HuH-7 (cell line): ENCODE results near the gene PCDHA11.
A peak's percentile ranks its signal among the peaks of the same experiment; 100 is the strongest.
"Not testable (repeated sequence)": the region's sequence is repeated elsewhere in the genome, so short reads cannot be mapped to it uniquely, and the experiment has no call there.

ENCODE experiments used
- DNase-seq: peaks from one replicate; pipeline ENCODE4 v3.0.0; 2011; ENCODE audit warnings: low spot score

PCDHA11 gene, protein sequence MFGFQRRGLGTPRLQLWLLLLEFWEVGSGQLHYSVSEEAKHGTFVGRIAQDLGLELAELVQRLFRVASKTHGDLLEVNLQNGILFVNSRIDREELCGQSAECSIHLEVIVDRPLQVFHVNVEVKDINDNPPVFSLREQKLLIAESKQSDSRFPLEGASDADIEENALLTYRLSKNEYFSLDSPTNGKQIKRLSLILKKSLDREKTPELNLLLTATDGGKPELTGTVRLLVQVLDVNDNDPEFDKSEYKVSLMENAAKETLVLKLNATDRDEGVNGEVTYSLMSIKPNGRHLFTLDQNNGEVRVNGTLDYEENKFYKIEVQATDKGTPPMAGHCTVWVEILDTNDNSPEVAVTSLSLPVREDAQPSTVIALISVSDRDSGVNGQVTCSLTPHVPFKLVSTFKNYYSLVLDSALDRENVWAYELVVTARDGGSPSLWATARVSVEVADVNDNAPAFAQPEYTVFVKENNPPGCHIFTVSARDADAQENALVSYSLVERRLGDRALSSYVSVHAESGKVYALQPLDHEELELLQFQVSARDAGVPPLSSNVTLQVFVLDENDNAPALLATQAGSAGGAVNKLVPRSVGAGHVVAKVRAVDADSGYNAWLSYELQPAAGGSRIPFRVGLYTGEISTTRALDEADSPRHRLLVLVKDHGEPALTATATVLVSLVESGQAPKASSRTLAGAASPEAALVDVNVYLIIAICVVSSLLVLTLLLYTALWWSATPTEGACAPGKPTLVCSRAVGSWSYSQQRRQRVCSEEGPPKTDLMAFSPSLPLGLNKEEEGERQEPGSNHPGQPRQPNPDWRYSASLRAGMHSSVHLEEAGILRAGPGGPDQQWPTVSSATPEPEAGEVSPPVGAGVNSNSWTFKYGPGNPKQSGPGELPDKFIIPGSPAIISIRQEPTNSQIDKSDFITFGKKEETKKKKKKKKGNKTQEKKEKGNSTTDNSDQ

DNA sequence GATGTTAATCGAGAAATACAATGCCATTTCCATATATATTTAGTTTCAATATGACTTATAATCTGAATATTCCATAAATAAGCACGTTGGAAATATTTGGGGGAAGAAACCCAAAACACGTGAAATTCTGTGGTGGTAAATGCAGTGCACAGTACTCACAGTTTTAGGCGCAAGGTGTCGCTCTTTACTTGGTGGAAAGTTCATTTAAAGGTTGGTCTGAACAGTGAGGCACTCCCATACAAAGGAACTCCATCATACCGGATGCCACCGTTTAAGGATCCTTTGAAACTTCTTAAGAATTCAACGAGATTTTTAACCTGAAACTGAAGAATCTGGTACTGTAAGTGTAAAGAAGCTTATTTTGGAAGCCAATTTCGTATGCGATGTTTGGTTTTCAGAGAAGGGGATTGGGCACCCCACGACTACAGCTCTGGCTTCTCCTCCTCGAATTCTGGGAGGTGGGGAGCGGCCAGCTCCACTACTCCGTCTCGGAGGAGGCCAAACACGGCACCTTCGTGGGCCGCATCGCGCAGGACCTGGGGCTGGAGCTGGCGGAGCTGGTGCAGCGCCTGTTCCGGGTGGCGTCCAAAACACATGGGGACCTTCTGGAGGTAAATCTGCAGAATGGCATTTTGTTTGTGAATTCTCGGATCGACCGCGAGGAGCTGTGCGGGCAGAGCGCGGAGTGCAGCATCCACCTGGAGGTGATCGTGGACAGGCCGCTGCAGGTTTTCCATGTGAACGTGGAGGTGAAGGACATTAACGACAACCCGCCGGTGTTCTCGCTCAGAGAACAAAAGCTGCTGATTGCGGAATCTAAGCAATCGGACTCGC is at the start of gene PCDHA11:
TSS of gene PCDHA11 (plus strand) at position 237 of the 834 bp plus-strand sequence. CDS start at position 384, 147 bp downstream.
- peak; percentile 83 for DNase-seq

DNA sequence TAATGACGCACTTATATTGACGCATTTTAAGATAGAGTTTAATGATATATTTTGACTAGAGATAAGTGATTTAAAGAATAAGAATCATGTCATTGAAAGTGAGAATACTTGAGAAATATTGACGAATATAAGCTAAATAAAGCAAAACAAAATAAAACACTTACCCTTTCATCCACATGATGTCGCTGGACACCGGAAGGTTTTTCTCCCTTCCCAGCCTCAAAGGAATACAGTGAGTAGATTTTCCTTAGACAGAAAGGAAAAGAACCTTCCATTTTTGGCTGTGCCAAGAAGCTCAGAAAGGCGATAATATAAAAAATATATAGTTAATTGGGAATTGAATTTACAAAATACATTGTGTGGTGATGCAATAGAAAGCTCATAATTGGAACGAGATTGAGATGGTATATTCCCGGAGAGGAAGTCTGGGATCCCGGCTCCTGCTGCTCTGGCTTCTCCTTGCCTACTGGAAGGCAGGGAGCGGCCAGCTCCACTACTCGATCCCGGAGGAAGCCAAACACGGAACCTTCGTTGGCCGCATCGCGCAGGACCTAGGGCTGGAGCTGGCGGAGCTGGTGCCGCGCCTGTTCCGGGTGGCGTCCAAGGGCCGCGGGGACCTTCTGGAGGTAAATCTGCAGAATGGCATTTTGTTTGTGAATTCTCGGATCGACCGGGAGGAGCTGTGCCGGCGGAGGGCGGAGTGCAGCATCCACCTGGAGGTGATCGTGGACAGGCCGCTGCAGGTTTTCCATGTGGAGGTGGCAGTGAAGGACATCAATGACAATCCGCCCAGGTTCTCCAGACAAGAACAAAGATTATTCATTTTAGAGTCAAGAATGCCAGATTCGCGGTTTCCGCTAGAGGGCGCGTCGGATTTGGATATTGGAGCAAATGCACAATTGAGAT is 47.1 kb upstream of the PCDHA11 start, which contains the start of gene PCDHA5:
TSS of gene PCDHA5 (plus strand) at position 239 of the 906 bp plus-strand sequence.
- peak; percentile 72 for DNase-seq

DNA sequence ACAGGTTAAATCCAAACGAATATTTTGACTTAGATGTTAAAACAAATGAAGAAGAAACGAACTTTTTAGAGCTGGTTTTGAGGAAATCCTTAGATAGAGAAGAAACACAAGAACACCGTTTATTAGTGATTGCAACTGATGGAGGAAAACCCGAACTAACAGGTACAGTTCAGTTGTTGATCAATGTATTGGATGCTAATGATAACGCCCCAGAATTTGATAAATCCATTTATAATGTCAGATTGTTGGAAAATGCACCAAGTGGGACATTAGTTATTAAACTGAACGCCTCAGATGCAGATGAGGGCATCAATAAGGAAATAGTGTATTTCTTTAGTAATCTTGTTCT is 46.5 kb upstream of the PCDHA11 start:
- DNase-seq: no peak

DNA sequence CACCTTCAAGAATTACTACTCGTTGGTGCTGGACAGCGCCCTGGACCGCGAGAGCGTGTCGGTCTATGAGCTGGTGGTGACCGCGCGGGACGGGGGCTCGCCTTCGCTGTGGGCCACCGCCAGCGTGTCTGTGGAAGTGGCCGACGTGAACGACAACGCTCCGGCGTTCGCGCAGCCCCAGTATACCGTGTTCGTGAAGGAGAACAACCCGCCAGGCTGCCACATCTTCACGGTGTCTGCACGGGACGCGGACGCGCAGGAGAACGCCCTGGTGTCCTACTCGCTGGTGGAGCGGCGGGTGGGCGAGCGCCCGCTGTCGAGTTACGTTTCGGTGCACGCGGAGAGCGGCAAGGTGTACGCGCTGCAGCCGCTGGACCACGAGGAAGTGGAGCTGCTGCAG is 45.8 kb upstream of the PCDHA11 start:
- DNase-seq: not testable (repeated sequence)

DNA sequence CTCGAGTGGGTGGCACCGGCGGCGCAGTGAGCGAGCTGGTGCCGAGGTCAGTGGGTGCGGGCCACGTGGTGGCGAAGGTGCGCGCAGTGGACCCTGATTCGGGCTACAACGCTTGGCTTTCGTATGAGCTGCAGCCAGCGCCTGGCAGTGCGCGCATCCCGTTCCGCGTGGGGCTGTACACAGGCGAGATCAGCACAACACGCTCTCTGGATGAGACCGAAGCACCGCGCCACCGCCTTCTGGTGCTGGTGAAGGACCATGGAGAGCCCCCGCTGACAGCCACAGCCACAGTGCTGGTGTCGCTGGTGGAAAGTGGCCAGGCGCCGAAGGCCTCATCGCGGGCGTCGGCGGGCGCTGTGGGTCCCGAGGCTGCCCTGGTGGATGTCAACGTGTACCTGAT is 45.3 kb upstream of the PCDHA11 start:
- no peak for DNase-seq

DNA sequence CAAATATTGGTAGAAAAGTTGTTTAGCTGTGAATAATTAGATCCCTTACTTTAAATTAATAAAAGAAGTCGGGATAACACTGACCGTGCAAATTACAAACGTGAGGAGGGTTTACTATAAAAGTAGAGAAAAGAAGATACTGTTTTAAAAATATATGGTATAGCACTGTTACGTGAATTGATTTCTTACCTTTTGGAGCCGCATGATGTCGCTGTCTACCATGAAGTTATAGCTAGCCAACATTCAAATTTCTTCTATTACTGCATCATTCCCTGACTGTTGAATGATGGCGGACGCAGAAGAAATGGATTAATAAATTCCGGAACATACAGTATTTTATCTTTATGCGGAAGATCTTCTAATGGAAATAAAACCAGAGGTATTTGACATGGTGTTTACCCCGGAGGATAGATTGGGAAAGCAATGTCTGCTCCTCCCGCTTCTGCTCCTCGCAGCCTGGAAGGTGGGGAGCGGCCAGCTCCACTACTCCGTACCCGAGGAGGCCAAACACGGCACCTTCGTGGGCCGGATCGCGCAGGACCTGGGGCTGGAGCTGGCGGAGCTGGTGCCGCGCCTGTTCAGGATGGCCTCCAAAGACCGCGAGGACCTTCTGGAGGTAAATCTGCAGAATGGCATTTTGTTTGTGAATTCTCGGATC is 40.9 kb upstream of the PCDHA11 start, which contains the start of gene PCDHA6:
TSS of gene PCDHA6 (plus strand) at position 257 of the 658 bp plus-strand sequence. CDS start at position 389, 132 bp downstream.
- no peak for DNase-seq

DNA sequence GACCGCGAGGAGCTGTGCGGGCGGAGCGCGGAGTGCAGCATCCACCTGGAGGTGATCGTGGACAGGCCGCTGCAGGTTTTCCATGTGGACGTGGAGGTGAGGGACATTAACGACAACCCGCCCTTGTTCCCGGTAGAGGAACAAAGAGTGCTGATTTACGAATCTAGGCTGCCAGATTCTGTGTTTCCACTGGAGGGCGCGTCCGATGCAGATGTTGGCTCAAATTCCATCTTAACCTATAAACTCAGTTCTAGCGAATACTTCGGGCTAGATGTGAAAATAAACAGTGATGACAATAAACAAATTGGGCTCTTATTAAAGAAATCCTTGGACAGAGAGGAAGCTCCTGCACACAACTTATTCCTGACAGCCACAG is 40.4 kb upstream of the PCDHA11 start:
- no peak for DNase-seq

DNA sequence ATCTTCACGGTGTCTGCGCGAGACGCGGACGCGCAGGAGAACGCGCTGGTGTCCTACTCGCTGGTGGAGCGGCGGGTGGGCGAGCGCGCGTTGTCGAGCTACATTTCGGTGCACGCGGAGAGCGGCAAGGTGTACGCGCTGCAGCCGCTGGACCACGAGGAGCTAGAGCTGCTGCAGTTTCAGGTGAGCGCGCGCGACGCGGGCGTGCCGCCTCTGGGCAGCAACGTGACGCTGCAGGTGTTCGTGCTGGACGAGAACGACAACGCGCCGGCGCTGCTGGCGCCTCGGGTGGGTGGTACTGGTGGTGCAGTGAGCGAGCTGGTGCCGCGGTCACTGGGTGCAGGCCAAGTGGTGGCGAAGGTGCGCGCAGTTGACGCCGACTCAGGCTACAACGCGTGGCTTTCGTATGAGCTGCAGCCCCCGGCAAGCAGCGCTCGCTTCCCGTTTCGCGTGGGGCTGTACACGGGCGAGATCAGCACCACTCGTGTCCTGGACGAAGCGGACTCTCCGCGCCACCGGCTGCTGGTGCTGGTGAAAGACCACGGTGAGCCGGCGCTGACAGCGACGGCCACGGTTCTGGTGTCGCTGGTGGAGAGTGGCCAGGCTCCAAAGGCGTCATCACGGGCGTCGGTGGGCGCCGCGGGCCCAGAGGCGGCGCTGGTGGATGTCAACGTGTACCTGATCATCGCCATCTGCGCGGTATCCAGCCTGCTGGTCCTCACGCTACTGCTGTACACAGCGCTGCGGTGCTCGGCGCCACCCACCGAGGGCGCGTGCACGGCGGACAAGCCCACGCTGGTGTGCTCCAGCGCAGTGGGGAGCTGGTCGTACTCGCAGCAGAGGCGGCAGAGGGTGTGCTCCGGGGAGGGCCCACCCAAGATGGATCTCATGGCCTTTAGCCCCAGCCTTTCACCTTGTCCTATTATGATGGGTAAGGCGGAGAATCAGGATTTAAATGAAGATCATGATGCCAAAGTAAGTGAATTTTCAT is 39.0 kb upstream of the PCDHA11 start:
- not testable (repeated sequence) for DNase-seq

DNA sequence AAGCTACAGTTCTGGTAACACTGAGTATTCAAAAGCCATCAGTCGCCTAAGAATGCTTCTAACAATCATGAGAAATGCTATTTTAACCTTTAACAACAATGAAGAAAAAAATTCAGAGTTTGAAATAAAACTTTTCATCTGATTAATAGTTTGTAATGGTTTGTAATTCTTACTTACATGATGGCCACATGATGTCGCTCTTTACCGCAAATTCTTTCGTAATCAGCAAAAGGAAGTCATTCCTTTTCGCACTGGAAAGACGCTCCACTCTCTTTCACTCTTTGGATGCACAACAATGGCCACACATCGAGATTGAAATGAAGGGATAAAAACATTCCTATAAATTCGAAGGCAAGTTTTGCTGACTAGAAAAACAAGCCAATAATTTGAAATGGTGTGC is 34.8 kb upstream of the PCDHA11 start, which contains the start of gene PCDHA7:
TSS of gene PCDHA7 (plus strand) at position 277 of the 400 bp plus-strand sequence. CDS start at position 392, 115 bp downstream.
- no peak for DNase-seq

DNA sequence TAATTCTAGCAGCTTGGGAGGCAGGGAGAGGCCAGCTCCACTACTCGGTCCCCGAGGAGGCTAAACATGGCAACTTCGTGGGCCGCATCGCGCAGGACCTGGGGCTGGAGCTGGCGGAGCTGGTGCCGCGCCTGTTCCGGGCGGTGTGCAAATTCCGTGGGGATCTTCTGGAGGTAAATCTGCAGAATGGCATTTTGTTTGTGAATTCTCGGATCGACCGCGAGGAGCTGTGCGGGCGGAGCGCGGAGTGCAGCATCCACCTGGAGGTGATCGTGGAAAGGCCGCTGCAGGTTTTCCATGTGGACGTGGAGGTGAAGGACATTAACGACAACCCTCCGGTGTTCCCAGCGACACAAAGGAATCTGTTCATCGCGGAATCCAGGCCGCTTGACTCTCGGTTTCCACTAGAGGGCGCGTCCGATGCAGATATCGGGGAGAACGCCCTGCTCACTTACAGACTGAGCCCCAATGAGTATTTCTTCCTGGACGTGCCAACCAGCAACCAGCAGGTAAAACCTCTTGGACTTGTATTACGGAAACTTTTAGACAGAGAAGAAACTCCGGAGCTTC is 34.2 kb upstream of the PCDHA11 start:
- not testable (repeated sequence) for DNase-seq

DNA sequence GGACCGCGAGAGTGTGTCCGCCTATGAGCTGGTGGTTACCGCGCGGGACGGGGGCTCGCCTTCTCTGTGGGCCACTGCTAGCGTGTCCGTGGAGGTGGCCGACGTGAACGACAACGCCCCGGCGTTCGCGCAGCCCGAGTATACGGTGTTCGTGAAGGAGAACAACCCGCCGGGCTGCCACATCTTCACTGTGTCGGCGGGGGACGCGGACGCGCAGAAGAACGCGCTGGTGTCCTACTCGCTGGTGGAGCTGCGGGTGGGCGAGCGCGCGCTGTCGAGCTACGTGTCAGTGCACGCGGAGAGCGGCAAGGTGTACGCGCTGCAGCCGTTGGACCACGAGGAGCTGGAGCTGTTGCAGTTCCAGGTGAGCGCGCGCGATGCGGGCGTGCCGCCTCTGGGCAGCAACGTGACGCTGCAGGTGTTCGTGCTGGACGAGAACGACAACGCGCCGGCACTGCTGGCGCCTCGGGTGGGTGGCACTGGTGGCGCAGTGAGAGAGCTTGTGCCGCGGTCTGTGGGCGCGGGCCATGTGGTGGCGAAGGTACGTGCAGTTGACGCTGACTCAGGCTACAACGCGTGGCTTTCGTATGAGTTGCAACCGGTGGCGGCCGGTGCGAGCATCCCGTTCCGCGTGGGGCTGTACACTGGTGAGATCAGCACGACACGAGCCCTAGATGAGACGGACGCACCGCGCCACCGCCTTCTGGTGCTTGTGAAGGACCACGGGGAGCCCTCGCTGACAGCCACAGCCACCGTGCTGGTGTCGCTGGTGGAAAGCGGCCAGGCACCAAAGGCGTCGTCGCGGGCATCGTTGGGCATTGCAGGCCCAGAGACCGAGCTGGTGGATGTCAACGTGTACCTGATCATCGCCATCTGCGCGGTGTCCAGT is 32.9 kb upstream of the PCDHA11 start:
- no peak for DNase-seq

DNA sequence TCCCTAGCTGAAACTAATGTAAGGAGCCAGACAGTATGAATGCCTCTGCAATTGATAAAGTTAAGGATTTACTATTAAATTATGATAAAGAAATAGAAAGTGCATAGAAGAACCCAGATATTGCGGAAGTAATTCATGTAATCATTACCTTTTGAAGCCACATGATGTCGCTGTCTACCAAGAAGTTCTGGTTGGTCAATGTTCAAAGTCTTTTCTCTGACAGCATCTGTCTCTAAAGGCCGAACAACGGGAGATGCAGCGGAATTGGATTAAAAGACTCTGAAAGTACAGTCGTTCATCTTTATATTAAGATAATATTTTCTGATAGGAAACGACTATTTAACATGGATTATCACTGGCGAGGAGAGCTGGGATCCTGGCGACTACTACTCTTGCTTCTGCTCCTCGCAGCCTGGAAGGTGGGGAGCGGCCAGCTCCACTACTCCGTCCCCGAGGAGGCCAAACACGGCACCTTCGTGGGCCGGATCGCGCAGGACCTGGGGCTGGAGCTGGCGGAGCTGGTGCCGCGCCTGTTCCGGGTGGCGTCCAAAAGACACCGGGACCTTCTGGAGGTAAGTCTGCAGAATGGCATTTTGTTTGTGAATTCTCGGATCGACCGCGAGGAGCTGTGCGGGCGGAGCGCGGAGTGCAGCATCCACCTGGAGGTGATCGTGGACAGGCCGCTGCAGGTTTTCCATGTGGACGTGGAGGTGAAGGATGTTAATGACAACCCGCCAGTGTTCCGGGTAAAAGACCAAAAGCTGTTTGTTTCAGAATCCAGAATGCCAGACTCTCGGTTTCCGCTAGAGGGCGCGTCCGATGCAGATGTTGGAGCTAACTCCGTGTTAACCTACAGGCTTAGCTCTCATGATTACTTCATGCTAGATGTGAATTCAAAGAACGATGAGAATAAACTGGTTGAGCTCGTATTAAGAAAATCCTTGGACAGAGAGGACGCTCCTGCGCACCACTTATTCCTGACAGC is 27.5 kb upstream of the PCDHA11 start, which contains the start of gene PCDHA8:
TSS of gene PCDHA8 (plus strand) at position 210 of the 985 bp plus-strand sequence. CDS start at position 345, 135 bp downstream.
- peak; percentile 85 for DNase-seq

DNA sequence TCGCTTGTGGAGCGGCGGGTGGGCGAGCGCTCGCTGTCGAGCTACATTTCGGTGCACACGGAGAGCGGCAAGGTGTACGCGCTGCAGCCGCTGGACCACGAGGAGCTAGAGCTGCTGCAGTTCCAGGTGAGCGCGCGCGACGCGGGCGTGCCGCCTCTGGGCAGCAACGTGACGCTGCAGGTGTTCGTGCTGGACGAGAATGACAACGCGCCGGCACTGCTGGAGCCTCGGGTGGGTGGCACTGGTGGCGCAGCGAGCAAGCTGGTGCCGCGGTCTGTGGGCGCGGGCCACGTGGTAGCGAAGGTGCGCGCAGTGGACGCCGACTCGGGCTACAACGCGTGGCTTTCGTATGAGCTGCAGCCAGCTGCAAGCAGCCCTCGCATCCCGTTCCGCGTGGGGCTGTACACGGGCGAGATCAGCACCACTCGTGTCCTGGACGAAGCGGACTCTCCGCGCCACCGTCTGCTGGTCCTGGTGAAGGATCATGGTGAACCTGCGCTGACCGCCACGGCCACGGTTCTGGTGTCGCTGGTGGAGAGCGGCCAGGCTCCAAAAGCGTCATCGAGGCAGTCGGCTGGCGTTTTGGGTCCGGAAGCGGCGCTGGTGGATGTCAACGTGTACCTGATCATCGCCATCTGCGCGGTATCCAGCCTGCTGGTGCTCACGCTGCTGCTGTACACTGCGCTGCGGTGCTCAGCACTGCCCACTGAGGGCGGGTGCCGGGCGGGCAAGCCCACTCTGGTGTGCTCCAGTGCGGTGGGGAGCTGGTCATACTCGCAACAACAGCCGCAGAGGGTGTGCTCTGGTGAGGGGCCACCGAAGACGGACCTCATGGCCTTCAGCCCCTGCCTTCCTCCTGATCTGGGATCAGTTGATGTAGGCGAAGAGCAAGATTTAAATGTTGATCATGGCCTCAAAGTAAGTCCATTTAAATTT is 25.7 kb upstream of the PCDHA11 start:
- no peak for DNase-seq

DNA sequence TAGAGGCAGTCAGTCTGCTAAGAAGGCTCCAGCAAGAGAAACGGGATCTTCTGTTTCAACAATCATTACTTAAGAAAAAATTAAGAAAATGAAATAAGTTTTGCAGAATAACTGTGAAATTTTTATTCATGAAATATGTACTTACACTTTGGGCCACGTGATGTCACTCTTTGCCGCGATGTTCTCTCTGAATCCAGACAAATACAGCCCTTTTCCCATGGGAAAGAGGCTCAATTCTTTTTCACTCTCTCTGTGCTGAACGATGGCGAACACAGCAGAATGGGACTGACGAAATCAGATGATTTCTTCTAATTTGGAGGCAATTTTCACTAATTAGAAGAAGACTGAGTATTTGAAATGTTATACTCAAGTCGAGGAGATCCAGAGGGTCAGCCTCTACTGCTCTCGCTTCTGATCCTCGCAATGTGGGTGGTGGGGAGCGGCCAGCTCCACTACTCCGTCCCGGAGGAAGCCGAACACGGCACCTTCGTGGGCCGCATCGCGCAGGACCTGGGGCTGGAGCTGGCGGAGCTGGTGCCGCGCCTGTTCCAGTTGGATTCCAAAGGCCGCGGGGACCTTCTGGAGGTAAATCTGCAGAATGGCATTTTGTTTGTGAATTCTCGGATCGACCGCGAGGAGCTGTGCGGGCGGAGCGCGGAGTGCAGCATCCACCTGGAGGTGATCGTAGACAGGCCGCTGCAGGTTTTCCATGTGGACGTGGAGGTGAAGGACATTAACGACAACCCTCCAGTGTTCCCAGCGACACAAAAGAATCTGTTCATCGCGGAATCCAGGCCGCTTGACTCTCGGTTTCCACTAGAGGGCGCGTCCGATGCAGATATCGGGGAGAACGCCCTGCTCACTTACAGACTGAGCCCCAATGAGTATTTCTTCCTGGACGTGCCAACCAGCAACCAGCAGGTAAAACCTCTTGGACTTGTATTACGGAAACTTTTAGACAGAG is 20.3 kb upstream of the PCDHA11 start, which contains the start of gene PCDHA9:
TSS of gene PCDHA9 (plus strand) at position 244 of the 964 bp plus-strand sequence. CDS start at position 358, 114 bp downstream.
- not testable (repeated sequence) for DNase-seq
